DLD1 (cell line): ENCODE data around the gene RBM23.
"Not testable (repeated sequence)": the region's sequence is repeated elsewhere in the genome, so short reads cannot be mapped to it uniquely, and the experiment has no call there.

Source experiments
- in situ Hi-C: cut with HindIII; loops from 2 replicates; pipeline ENCODE4 v1.10.0; 2017; ENCODE audit warnings: low sequenced_read_pairs

The RBM23 gene

DNA sequence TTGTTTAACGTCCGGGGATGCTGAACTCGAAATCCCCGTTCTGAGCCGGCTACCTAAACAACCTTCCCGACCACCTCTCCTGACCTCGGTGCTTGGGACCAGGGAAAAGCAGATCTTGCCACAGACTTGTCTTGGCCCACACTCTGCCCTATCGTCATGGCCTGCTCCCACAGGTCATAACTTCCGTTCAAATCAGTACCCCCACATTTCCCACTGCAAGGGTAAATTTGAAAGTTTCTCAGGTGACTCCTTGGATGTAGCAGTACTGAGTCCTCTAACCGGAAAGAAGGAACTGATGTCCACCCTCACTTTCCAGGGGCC lies 612 bp upstream of the RBM23 start:
- in situ Hi-C loops: no loop called here

DNA sequence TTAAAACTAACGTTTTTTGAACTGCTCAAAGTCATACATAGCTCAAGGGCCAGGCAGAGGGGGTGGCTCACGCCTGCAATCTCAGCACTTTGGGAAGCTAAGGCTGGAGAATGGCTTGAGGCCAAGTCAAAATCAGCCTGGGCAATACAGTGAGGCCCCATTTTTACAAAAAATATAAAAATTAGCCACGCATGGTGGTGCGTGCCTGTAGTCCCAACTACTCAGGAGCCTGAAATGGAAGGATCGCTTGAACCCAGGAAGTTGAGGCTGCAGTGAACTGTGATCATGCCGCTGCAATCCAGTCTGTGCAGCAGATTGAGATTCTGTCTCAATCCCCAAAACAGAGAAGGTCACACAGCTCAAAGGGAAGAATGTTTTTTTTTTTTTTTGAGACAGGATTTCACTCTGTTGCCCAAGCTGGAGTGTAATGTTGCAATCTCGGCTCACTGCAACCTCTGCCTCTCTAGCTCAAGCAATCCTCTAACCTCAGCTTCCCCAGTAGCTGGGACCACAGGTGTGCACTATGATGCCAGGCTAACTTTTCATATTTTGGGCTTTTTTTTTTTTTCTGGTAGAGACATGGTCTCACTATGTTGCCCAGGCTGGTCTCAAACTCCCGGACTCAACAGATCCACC lies 2.9 kb downstream of the RBM23 start:
- in situ Hi-C loops: no loop called here

DNA sequence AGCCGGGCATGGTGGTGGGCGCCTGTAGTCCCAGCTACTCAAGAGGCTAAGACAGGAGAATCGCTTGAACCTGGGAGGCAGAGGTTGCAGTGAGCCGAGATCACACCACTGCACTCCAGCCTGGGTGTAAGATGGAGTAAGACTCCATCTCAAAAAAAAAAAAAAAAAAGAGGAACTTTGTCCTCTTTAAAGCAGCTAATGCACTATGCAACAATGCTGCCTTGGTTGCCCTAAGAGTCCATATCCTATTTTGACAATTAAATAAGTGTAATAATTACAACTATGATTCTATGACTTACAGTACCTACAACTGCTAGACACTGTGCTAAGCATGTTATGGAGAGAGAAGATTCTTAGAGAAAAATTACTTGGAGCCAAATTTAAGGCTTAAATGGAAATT lies 4.1 kb downstream of the RBM23 start:
- in situ Hi-C loops: not testable (repeated sequence)

DNA sequence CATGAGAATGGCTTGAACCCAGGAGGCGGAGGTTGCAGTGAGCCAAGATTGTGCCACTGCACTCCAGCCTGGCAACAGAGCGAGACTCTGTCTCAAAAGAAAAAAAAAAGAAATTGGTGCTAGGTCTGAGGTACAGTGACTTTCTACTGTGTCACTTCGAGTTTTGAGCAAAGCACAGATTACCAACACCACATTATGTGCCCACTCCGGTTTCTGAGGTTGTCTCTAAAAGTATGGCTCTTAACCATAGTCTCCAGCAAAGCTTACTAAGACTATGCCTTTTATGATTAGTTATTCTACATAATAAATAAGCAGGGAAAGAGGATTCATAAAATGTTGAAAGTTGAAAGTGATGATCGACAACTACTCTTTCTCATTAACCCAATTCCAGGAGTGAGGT lies 8.0 kb downstream of the RBM23 start:
- in situ Hi-C loops: no loop called here

DNA sequence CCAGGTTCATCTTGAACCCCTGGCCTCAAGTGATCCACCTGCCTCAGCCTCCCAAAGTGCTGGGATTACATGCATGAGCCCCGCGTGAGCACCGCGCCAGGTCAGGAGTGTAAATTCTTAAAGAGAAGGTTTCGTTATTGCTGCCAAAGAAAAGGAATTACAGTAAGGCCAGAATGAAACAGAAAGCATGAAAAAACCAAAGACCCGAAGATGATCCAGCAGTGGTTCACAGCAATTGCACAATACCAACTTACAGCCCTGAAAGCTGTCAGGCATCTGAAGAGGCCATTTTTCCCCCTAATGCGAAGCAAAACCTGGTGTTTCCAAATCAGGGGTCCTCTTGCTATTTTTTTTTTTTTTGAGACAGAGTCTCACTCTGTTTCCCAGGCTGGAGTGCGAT lies 10.3 kb downstream of the RBM23 start:
- in situ Hi-C loops: no loop called here

DNA sequence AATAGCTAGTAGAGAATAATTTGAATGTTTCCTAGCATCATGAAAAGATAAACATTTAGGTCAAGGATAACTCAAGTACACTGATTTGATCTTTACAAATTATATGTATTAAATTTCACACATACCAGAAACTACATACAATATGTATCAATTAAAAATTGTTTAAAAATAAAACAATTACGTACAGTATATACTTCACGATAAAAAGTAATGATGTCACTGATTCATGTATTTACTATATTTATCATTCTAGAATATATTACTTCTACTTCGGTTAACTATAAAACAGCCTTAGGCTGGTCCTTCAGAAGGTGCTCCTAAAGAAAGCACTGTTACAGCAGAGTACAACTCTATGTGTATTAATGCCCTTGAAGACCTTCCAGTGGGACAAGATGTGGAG lies 11.5 kb downstream of the RBM23 start:
- in situ Hi-C loops: no loop called here

DNA sequence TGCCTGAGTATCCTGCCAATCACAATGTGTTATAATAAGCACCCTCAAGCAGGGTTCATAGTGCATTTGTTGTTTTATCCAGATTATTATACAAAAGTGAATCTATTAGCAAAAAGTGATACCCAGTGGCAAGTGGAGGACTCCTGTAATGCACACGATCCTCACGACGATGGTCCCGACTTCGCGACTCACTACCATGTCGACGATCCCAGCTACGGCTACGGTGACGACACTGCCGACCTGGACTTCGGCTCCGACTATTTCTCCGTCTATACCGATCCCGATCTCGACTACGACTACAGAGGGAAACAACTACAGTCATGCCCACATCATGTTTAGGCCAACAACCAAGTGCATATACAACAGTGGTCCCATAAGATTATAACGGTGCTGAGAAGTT lies 12.9 kb downstream of the RBM23 start:
- in situ Hi-C loops: no loop called here

DNA sequence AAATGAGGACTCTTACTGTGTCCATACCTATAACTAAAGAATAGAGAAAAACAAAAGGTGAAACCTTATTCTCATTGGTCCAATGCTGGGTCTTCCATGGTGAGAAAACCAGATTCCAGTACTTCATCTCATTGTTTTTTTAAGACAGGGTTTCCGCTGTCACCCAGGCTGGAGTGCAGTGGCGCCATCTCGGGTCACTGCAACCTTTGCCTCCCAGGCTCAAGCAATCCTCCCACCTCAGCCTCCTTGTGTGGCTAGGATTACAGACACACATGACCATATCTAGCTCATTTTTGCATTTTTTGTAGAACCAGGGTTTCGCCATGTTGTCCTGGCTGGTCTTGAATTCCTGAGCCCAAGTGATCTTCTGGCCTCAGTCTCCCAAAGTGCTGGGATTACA lies 13.3 kb downstream of the RBM23 start:
- in situ Hi-C loops: no loop called here

DNA sequence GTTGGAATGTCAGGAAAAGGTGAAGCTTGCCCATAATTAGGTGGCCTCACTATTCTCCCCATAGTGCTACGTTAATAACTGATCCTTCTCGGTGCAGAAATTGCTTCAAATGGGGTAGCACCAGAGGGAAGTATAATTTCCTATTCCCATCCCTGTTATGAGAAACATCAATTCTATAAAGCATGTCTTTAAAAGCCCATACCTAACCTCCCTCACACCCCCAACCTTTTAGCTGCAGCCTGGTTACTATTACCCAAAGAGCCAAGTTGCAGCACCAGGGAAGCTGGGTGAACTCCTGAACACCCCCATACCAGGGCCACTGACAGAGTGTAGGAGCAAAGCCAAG lies 15.2 kb downstream of the RBM23 start:
- in situ Hi-C loops: no loop called here

DNA sequence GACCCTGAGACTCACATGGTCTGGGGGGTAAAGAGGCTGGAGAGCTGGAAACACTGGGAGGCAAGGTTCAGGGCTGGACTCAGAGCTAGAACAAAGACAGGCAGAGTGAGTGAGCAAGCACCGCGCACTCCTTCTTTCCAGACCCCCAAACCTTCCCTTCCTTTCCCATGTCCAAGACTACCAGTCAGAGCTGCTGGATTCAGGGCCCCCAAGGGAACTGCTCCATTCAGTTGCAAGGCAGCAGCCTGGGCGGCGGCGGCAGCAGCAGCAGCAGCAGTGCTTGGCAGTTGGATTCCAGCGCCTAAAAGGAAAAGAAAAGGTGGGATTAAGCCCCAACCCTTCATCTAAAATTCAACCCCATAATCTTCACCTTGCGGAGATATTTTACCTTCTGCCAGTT lies 17.1 kb downstream of the RBM23 start:
- in situ Hi-C loops: no loop called here

DNA sequence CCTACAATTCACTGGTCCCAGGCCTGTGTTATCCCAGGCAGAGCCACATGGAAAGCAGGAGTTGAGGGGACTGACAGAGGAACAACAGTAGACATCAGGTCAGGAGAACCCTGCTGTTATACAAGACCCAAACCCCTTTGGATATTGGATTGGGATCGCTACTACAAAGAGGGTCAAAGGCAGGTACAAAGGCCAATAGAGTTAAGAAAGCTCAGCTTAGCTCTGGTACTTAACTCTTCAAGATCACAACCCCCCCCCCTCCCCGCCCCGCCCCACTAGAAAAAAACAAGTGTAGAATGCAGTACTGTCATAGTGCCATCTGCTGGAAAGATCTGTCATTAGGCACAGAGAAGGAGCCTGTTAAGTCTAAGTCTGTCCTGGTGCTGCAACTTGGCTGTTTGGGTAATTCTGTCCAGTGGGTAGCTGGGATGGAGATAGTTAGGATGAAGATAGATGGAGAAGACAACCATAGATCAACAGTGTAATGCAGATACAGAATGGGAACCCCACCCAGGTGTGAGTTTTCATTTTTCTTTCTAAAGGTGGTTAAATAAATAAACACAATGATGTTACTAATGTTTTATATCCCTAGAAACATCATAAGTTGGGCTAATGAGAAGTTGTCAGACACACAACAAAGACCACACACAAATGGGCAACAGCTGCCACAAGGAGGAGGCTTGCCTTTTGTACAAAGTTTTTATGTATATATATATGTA lies 18.7 kb downstream of the RBM23 start:
- in situ Hi-C loops: no loop called here

DNA sequence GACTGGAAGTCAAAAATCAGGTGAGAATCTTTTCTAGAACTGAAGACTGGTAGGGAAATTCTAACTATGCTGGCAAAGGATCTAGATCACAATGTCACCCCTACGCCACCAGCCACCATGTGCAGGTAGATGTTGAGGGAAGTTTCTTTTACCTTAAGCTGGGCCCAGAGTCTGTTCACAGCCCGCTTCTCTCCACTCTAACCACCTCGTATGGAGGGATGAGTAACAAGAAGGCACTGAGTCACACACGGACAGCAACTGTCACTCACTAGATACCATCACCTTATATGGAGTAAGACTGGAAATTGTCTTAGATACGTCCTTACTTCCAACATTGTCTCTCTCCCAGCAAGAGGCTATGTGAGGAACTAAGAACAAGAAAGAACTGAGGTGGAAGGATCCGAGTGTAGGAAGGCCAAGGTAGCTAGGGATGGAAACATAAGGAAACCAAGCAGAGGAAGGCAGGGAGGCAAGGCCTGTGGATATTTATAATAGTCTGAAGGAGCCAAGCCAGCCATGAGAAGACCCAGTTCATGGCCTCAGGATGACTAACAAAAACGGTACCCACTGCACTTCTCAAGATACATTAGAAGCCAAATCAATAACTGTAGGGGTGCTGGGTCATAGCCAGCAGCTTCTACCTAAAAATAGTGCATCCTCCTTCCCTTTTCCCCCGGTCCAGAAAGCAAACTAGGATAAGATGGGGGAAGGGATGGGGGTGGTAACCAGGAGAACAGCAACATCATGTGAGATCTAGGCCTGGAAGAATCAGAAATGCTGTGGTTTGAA lies 20.5 kb downstream of the RBM23 start:
- in situ Hi-C loops: no loop called here

DNA sequence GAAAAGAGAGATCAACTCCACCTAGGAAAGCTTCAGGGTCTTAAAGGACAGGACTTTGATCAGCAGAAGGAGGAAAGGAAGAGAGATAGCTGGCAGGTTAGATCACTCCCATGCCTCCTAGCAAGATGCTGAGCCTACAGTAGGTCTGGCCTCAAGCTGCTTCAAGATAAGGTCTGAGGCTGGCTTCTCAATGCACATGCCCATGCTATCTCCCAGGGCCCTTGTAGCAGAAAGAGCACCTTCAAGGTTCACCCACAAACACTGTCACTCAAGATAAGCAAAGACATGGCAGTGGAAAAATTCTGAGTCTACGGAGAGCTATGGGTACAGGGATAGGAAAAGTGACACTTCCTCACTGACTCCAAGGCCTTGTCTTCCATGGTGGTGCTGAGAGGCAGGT lies 21.6 kb downstream of the RBM23 start:
- in situ Hi-C loops: no loop called here

DNA sequence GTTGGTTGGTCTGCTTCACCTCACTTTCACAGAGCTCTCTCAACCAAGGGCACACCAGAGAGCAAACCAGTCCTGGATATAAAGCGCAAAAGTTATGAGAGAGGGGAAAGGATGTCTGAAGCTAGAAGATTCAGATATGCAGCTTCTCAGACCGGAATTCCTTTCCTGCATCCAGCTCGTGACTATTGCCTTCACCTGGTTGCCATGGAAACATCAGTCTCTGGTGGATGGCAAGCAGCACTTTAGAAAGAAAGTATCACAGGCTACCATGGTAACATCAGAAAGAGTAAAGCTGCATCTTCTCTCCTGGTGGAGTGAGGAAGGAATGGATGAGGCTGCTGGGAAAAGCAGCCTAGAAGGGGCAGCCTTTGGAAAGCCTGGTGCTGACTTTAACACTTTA lies 22.2 kb downstream of the RBM23 start:
- in situ Hi-C loops: no loop called here

DNA sequence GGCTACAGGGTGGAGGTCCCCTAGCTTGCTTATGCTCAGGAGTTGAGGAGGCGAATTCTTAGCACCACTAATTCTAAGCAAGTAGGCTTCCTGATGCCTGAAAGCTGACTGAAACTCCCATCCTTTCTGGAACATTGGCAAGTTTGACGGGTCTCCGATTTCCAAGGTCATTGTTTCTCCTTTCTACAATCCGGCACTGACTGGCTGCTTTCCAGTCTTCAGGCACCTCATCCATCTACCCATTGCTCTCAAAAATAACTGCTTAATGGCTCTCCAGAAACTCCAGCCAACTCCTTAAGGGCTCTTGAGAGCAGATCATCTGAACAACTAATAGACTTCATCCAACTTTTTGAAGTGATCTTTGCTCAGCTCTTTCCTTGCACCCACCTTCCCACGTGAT lies 22.6 kb downstream of the RBM23 start:
- in situ Hi-C loops: no loop called here

DNA sequence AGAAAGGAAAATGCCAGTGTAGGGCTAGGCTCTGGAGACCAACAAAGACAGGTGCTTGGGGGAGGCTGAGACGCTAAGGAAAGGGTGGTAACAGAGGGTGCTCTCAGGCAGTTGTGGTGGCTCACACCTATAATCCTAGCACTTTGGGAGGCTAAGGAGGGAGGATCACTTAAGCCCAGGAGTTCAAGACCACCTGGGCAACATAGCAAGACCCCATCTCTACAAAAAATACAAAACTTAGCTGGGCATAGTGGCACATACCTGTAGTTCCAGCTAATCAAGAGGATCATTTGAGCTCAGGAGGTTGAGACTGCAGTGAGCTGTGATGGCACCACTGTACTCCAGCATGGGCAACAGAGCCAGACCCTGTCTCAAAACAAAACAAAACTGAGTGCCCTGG lies 23.5 kb downstream of the RBM23 start:
- in situ Hi-C loops: no loop called here

DNA sequence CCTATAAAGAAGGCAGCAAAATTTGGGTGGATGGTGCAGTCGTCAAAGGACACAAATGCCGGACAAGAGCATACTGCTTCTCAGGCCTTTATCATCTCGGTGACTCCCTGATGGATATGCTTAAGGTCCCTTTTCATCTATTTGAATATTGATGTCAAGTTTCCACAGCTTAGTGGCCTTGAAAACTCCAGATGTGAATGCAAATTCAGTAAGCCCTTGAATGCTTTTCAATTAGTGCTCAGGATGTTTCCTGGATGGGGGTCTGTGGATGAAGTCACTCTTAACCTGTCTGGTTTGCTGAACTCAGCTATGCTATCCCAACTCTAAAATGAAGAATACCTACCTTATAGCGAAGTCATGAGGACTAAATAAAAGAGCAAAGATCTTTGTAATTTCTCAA lies 25.2 kb downstream of the RBM23 start:
- in situ Hi-C loops: no loop called here

DNA sequence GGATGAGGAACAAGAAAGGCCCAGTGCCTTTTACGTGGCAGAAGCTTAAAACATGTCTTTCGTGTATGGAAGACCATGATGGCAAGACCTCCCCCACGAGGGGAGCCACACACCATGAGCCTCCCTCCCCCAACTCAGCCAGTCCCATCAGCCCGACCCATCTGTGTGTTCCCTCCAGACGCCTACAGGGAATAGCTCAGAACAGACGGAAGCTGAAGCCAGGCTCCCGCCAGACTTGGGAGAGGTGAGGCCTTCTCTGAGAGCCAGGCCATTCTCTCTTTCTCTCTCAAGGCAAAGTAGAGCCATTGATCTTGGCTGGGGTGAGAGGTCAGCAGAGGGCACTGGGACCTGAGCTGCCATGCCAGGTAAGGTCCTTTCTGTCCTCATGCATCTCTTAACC lies 26.5 kb downstream of the RBM23 start:
- in situ Hi-C loops: no loop called here

DNA sequence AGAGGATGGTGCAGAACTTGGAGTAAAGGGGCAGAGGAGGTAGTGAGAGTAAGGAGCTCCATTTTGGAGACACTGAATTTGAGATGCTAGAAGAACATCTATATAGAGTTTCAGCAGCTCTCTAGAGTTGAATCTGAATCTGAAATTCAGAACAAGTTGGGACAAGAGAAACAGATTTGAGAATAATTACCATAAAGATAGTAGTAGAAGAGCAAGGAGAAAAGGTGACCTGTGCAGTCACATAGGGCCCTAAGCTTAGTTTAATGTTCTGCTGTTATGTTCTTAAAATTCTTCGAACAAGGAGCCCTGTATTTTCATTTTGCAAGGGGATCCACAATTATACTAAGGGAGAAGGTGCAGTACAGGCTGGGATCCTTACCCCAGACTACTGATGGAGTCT lies 28.5 kb downstream of the RBM23 start:
- in situ Hi-C loops: no loop called here

DNA sequence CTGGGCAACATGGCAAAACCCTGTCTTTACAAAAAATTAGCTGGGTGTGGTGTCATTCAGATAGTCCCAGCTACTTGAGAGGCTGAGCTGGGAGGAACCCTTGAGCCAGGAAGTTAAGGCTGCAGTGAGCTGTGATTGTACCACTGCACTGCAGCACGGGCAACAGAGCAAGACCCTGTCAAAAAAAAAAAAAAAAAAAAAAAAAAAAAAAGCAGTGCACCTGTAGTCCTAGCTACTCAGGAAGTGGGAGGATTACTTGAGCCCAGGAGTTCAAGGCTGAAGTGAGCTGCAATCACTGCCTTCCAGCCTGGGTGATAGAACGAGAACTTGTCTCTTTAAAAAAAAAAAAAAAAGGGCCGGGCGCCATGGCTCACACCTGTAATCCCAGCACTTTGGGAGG lies 30.3 kb downstream of the RBM23 start:
- in situ Hi-C loops: no loop called here

DNA sequence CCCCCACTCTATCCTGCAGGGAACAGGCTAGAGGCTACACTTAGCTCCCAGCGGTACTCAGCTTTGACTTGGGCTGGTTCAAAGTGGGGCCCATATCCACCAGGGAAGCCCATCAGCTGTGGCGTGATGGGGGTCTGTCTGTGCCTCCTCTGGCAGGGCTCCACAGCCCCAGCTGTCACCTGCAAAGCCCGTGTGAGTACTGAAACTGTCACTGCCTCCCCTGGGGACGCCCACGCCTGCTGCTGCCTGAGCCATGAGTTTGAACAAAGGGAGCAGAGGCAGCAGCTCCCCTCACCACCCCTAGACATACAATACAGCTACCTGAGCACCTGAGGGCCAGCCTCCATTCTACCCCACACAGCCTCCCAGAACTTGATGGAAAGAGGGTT lies 31.0 kb downstream of the RBM23 start:
- in situ Hi-C loops: no loop called here

DNA sequence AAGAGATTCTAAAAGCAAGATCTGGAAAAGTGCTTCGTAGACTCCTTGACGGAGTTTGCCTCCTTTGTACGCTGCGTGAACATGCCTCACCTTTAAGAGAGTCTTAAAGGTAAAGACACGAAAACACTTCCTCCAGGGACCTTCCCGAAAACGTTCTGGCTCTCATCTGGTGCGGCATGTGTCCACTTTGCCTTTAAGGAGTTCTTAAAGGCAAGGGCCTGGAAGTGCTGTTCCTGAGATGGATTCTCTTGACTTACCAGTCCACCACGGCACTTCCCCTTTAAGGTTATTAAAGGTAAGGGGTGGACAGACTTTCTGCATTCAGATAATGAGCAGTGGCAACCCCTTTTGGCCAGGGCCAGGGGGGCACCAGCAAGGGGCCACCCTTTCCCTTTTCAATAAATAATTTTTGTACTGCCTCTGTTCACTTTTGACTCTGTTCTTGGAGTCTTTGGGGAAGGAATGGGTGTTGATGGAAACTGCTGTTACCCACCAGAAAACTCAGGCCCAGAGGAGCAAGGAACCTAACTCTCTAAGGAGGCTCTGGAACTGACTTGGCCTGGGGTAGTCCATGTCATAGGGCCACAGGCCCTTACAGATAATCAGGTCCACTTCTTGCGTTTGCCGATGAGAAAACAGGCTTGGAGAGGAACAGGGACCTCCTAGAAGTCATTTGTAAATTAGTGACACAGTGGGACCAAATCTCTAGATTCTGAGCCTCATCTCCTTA lies 31.5 kb downstream of the RBM23 start:
- in situ Hi-C loops: no loop called here
